NCI-H226 (cell line): ENCODE measurements around the gene TM2D3.

Experiments
- DNase-seq: peaks from one replicate; pipeline ENCODE4 v3.0.0-alpha.2; 2015

The TM2D3 gene

DNA sequence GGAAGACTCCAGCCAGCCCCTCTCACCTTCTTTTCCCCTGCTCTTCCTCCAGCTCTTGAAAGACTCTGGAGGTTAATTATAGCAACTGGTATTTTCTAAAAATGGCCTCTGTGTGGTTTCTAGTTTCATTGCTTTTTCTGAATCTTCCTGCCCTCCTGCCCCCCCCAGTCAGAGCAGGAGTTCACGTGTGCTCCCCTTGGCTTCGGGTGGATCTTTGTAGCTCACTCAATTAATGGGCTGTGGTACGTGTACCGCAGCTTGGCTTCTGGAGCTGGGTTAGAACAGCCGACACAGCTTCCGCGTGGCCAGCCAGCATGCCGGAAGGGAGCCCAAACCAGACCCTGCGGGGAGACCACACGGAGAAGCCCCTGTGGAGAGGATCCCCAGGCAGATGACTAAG is 31.5 kb downstream of the TM2D3 start:
- DNase-seq = no peak

DNA sequence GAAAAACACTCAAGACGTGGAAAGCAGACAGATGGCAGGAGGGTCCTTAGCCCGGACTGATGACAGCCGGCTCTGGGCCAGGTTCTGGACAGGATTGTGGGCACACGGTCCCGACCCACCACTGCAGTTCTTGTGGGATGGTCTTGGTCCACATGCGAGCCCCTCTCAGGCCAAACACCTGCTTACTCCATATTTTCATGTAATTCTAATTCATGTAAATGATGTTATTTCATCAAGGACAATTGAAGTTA is 32.6 kb downstream of the TM2D3 start:
- DNase-seq = no peak

DNA sequence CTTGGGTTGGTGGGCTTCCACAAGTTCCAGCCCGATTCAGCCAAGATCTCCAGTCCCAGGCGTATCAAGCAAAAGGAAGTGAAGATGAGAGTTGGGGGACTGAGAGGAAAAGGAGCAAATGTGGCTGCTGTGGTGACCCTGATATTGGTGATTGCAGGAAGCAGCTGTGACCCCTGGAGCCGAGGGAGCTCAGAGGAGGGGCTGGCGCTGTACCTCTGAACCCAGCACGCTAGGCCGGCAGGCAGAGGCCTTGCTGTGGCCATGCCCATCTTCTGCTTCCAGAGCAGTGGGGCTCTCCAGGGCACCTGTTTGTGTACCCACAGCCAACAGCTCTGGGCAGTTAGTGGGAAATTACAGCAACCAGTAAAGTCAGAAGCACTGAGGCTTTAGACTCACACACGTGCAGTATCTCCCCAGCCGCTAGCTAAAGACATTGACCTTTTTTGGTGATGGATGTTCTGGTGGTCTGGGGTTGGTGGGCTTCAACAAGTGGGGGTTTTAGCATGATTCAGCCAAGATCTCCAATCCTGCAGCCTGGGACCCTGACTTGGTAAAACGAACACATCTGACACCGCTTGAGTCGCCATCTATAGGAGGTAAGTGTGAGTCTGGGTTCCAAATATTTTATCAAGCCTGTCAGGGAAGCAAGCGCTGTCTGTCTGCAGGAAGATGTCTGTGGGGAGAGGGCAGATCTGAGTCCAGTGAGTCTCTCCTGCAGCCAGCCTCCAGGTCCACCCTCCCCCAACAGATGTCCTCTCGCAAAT is 33.1 kb downstream of the TM2D3 start:
- DNase-seq = no peak

DNA sequence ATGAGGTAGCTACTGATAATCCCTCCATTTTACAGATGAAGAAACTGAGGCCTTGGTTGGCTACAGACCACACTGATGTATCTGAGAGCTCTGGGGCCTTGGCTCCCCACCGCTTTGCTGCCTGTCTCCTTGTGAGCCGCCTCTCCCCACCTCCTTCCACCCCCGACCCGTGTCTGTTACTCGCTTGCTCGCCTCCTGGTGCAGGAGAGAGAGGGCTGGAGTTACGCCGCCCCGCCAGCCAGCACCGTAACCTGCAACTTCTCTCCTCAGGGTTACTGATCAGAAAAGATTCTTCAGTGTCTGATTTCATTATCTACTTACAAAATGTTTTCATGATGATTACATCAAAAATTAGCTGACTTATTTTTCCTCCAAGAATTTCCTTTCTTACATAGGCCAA is 34.1 kb downstream of the TM2D3 start:
- DNase-seq = no peak

DNA sequence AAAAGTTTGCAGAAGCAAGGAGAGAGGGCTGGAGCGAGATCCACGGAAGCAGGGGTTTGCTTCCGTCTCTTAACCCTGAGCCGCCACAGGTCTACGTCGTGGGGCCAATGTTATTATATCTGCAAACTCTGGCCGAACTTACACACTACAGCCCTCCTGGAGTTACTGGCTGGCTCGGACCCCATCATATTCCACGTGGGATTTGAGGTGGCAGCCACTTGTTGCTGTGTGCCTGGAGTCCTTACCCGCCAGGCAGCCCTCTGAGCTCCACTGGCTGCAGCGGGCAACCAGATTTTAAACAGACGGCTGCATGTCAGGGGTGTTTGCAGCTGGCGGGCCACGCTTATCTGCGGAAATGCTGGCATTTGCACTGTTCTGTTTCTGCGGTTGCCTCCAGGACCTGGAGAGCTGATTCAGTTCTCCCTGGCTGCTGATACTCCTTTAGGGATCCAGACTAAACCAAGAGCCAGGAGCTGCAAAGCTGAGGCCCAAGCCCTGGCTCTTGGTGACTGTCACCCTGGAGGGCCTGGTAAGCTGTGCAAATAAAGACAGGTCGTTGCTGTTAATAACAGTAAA is 34.7 kb downstream of the TM2D3 start:
- no peak for DNase-seq

DNA sequence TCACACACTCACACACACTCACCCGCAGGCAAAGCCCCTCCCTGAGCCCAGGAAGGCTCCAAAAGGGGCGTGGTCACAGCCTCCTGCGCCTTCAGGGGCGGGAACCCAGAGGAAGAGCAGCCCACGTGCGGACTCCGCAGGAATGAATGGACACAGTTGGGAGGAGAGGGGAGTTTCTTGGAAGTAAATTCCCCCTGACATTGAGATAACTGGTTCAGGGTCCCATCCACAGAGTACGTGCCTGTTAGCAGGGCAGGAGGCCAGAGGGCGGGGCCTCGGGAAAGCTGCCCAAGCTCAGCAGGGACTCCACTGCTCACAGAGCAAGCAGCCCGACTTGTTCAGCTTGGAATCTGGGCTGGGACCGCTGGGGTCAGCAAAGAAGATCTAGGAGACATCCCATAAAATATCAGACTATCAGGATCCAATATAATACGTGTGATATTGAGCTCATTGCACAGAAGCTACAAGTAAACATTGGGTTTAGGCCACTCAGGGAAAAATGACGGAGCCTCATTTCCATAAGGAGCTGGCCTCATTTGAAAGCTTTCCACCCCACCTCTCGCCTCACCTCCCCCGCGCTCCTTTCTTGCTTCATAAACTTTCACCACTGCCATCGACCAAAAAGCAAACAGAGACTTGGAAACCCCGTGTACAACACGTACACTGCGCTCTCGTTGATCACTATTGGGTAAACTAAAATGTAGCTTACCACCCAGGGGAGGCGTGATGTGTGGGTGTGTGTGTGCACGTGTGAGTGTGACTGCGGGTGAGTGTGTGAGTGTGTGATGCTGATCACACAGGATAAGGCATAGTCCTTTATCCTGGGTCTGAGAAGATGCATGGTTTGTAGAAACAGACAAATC is 36.0 kb downstream of the TM2D3 start:
- DNase-seq = peak; percentile 44

DNA sequence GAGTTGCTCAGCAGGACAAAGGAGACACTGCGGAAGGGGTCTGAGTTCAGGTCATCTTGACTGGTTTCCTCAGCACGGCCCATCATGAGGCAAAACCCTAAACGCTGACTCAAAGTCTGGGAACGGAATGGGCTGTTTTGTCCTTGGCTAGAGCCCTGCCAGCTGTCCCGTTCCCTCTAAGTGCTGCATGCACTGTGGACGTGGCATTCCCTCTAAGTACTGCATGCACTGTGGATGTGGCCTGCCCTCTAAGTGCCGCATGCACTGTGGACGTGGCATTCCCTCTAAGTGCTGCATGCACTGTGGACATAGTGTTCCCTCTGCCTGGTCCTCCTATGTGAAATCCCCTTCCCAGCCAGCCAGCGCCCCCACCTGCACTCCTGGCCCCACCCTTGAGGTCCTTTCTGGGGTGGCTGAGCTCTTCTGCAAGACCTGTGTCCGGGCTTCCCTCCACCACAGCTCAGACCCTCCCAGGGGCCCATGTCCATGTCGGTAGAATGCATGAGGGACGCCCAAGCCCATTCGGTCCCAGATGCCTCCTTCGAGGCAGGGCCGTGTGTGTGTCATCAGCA is 36.7 kb downstream of the TM2D3 start:
- DNase-seq = no peak

DNA sequence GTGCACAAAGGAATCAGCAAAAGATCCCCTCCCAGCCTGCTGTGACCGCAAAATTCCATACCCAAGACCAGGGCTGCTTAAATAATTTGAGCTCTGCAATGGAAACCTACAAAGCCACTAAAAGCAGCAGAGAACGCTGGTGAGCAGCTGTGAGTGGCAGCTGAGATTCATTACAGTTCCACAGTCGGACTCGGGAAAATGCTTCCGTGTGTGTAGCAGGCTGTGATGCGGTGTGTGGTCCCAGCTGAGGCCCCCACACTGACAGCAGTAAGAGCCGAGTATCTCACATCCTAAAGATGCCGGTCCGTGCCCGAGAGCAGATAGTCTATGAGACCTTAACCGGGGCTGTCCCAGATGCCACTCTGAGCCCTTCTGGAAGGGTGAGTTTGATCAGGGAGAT is 37.4 kb downstream of the TM2D3 start:
- no peak for DNase-seq

DNA sequence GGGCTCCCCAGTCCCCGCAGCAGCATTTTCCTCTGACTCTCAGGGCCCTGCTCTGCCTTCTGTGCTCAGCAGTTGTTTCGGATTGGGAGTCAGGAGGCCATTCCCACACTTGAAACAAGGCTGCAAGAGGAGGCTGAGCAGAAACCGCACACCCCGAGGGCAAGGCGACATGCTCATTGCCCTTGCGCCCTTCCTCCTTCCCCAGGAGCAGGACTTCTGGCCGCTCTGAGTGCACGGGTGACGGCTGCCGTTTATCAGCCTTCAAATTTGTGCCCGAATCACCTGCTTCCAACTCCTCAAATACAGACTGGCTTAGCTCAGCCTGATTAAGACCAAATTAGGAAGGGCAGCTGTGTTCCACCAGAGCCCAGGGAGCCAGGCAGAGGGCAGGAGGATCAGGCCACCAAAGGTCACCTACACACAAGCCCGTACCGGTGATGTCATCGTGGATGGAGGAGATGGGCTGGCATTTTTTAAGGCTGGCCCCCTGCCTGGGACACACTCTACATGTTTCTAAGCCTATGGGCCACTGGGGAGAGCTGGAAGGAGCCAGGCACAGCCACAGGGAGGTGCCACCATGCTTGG is 38.1 kb downstream of the TM2D3 start:
- DNase-seq = no peak

DNA sequence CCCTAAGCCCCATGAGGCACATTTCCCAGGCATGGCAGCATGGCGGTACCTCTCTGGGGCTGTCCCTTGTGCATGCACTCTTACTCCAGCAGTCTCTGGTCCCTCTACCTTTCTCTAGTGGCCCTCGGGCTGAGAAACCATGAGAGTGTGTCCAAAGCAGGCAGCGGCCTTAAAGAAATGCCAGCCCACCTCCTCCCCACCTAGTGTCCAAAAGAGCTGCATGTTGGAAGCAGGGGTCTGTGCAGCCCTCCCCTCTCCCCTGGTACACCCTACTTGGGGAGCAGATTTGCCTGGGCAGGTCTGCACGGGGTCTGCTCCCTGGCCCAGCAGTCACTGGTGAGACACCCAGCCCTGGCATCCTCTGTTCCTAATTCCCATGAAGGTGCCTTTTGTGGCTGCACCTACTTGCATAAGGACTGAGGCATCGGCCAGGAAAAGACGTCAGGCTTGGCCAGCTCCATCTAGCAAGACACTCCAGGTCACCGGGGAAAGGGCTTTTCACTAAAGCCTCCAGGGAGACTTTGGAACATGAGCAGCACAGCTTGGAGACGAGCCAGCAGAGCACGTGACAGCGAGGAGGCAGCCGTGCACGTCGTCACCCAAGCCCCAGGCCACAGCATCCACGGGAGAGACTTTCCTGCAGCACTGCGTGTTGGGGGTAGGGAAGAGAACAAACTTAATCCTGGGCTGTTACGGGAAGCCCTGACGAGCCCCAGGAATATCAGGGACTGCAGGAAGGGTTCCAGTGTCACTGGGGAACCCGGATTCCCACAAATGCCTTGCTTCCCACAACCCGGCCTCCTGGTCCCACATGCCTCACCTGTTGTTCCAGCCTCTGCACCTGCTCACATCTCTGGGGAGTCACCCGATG is 38.8 kb downstream of the TM2D3 start:
- no peak for DNase-seq

DNA sequence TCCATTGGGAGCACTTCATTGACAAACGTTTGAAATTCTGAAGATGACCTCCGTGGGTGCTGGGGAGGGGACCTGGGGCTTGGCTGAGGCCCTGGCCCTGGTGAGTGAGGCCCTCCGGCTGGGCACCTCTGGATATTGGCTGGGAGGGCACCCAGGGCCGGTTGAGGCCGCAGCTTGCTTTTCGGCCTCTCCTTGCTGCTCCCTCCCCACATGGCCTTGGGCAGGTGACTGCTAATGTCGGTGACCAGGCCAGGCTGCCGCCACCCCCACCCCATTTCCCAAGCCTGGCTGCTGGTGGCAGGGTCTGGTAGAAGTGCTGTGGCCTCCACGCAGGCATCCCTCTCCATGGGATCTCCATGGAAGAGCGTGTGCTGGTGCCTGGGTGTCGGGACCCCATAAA is 39.5 kb downstream of the TM2D3 start:
- DNase-seq = no peak

DNA sequence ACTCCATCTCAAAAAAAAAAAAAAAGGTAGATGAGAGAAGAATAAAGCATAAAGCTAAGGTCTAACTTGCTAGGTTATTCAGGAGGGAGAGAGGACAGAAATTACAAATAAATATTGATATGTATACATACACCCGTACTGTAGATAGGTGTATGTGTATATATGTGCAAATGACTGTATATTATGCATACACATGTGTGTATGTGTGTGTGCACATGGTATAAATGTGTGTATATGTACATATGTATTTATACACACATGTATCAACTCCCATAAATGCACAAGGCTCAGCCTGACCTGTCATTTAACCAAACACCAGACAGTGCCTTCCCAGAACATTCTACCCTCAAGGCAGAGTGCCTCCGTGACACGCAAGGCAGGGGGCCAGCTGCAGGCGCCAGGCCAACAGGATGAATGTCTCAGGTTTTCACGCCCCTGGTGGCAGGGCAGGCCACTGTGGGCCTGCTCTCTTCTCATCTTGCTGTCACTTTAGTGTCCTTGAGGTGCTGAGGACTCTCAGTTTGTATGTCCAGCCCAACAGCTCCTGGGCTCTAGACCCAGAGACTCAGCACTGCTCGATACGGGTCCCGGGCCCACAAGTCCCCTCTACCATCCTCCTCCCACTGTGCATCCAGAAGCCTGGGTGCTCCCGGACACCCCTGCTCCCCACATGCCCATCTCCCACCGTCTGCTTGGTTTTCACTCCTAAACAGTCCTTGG is 40.4 kb downstream of the TM2D3 start:
- DNase-seq = no peak

DNA sequence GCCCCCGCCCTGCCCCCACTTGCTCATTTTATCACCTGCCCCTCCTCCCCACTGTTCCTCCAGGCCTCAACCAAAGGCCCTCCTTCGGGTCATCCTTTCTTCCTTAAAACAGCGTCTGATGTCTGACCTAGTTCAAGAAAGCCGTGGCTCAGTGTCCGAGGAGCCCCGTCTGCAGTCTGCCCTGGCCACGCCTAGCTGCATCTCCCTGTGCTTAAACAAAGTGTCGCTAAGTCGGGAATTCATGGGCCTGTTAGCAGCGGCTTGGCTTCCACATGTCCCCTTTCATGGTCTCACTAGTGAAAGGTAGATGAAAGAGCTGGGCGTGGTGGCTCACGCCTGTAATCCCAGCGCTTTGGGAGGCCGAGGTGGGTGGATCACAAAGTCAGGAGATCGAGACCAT is 41.2 kb downstream of the TM2D3 start:
- no peak for DNase-seq

DNA sequence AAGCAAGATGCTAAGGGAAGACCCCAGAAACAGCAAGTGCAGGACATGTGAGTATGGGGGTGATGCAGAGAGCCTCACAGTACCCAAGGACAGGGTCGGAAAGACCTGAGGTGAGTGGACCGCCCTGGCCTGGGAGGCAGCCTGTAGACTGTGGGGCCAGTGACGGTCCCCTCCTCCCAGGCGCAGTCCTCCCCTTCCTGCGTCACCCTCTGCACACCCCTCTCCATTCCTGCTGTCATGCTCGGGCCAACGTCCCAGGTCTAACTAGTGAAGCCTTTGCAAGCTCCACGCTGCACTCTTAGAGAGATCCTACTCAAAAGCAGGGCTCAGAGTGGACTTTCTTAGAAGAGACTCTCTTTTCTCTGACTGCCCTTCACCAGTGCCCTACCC is 41.6 kb downstream of the TM2D3 start:
- no peak for DNase-seq

DNA sequence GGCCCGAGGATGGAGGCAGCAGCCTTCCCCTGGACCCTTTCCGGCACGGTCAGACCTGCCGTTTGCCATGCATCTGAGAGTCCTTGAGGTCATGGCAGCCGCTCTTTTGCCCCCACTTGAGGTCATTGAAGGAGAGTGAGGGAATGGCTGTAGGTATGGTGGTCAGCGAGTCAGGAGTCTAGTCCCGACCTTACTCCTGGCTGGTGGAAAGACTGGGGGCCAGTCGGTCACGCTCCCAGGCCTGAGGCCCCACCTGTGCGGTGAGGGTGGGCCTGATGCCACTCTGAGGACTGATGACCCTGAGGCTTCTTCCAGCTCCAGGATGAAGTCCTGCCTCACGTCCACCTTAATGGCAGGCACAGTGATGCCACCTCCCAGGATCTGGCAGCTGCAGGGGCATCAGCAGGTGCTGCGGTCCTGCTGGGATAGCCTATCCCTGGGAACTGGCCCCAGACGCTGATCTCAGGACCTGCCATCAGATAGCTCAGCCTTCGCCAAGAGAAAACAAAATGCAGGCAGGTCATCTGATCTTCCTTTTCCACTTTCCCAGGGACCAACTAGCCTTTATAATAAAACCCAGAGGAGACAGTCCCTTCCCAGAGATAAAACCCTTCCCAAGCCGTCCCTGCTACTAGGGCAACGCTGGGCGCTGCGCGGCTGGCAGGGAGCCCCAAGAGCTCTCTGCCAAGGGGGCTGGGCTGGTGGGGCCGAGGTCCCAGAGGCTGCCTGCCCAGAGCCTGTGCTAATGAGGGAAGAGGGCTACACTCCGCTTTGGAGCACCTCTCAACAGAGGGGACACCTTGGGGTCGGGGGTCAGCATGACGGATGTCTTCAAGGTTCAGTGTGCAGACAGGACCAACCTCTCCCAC is 42.2 kb downstream of the TM2D3 start:
- no peak for DNase-seq

DNA sequence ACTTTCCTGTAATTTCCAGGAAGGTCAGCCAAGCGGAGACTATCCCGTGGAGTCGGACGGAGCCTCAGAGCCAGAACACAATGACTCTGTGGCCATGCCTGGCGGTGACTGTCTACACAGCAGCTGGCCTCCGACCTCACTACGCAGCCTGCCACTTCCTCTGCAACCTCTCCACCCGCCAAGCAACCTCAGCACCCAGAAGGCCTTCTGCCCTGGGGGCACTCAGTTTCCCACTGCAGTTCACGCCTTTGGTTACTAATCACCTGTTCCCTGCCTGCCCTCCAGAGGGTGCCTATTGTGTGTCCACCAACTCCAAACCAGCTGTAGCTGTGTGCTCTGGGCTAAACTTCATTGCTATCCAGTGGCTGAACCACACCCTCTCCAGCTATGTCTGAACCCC is 44.0 kb downstream of the TM2D3 start:
- DNase-seq = no peak

DNA sequence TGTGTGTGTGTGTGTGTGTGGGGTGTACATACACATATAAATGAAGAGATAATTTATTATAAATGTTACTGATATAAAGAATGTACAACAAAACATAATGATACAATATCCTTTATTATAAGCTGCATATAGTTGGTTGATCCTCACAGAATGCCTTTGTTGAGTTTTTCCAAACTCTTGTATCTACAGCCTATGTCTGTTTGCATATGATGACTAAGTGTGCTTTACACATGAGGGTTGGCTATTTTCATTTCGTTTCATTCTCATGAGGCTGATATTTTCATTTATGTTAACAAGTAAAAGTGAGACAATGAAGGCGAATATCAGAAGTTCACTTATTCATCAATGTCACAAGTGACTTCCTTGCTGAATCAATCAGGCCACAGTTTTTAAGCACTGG is 45.1 kb downstream of the TM2D3 start:
- DNase-seq = no peak

DNA sequence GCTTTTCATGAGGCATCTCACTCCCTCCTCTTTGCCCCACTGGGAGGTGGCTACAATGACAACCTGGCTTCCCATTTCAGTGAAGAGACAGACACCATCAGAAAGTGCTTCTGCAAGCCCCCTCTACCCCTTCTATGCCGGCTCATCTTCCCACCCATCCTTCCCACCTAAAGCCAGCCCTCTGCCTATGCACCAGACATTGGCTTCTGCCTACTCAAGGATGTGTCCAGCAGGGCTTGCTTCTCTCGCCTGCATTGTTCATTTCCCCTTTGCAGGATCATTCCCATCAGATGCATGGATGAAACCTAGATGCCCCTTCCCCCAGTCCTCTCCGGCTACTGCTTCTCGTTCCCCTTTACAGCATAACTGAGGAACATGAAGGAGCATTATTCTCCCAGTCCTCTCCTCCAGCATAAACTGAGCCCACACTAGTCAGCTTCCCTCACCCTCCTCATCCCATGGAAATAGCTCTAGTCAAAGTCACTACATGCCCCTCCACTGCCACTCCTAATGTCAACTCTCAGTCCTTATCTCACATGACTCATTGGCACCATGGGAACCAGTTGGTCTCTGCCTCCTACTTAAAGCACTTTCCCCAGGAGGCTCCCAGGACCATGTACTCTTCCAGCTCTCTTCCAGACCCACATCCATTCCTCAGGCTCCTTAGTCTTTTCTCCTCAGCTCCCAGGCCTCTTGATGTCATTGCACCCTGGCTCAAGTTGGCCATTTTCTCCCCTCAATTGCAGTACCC is 47.9 kb downstream of the TM2D3 start:
- DNase-seq = no peak

DNA sequence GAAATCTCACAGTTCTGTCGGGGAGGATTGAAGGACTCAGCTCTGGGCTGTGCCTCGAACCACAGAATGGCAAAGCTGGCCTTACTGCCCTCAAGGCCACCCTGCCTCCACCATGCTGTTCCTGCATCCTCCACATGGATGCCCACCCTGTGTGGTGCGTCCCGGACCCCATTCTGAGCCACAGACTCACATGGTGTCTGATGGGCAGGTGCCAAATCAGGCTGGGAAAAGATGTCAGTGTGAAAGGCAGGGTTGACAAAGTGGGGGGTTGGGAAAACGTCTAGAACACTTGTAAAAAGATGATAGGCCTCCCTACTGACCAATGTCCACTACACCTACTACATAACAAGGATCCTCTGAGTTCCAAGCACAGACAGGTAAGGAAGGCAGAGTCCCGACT is 49.4 kb downstream of the TM2D3 start:
- no peak for DNase-seq

DNA sequence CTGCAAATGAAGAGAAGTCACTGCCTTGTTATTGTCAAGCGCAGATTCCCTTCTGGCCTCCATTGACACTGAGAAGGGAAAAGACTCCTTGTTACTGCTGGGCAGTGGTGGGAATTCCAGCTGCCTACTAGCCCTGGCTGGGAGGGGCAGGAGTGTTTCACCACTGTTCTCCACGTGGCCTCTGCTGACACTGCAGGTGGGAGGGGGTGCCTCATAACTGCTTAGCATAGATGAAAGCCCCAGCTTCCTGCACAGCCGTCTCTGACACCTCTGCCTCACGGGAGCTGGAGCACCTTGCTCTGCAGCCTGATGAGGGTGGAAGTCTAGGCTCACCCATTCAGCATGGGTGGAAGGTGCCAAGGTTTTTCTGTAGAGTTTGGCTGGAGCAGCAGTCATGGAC is 52.1 kb downstream of the TM2D3 start:
- no peak for DNase-seq
